Stimulated activated CD8-positive, alpha-beta memory T cell treated with anti-CD3 and anti-CD28 coated beads, Interleukin-4, amount 100 ng/mL, for 4 hours (primary cell): ENCODE results near the gene ATP6V1C2.
"Not testable (repeated sequence)": the region's sequence is repeated elsewhere in the genome, so short reads cannot be mapped to it uniquely, and the experiment has no call there.

Experiments used
- DNase-seq, 2 donors: peaks; one replicate each; pipeline ENCODE4 v3.0.0-alpha.2; 2020; ENCODE audit warnings: low read depth in 2 of 2, low spot score in 1 of 2

The ATP6V1C2 gene

DNA sequence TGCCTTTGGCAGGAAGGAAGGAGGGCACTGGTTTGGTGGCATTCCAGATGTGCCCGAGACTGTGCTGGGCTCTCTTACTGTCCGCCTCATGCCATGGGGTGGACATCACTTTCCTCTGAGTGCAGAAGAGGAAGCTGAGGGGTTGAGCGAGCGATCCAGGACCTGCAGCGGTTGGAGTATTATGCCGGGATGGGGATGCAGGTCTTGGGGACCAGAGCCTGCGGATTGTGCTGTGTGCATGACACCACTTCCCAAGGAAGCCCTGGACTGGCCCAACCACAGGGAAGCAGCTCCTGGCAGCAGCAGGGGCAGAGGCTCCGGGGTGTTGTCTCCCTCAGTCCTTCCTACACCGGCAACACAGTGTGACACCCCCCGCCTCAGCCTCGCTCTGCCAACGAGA, 44.5 kb downstream of the ATP6V1C2 start:
- DNase-seq: no peak

DNA sequence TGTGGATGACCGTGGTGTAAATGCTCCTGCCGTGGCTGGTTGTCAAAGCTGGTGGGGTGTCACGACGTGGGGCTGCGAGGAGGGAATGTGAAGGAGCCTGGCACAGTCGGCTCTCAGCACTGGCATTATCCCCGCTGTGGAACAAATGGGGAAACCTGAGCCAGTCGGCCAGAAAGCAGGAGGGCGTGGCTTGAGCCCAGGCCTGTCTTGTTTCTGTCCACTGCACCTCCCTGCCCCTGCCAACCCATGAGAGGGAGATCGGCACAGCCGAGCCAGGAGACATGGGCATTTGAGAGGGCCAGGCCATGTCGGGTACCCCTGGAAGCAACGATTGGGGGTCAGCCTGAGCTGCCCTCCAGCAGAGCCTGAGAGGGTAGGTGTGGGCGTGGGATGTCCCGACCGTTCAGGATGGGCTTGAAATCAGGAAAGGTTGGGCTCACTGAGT, 46.7 kb downstream of the ATP6V1C2 start:
- DNase-seq: no peak

DNA sequence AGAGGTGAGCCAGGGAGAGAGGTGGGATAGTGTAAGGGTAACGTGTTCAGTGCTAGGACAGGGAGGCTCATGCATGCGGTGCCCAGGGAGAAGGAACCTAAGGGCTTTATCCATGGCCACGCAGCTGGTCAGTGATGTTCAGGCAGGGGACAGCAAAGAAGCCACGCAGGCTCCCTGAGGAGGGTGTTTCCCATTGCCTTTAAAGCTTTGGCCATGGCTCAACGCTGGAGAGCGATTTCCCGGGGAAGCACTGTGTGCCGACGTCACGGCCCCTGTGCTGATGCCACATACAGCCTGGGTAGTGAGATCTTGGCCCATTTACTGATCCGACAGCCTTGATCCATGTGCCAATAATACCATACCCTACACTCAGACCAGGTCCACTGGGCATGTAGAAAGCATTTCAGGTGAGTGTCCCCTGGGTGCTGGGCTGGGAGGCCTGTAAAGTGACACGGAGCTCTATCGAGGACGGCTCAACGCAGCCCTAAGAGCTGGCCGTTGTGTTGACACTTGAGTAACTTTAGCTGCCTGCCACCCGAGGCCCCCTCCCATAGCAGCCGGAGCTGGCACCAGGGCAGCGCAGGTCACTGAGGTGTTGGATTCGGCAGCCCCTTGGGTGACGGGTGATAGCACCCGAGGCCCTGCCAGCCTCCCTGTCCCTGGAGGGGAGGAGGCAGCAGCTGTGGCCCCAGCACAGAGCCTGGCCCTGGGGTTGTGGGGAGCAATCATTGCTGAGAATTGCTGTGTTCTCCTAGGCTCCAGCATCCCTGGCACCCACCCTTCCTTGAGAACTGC, 49.7 kb downstream of the ATP6V1C2 start:
- no peak for DNase-seq

DNA sequence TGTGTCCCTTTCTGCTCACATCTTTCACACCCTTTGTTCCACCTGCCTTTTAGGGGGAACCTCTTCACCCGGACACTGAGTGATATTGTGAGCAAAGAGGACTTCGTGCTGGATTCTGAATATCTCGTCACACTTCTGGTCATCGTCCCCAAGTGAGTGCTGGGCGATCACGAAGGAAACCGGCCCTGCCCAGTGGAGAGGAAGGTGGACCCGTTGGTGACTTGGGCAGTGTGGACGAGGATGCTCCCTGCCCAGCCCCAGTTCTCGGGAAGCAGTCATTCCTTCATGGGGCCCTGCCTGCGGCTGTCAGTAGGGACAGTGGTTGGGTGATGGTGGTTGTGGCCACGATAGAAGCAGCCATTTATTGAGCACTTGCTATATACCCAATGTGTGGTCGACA, 50.4 kb downstream of the ATP6V1C2 start:
- no peak for DNase-seq

DNA sequence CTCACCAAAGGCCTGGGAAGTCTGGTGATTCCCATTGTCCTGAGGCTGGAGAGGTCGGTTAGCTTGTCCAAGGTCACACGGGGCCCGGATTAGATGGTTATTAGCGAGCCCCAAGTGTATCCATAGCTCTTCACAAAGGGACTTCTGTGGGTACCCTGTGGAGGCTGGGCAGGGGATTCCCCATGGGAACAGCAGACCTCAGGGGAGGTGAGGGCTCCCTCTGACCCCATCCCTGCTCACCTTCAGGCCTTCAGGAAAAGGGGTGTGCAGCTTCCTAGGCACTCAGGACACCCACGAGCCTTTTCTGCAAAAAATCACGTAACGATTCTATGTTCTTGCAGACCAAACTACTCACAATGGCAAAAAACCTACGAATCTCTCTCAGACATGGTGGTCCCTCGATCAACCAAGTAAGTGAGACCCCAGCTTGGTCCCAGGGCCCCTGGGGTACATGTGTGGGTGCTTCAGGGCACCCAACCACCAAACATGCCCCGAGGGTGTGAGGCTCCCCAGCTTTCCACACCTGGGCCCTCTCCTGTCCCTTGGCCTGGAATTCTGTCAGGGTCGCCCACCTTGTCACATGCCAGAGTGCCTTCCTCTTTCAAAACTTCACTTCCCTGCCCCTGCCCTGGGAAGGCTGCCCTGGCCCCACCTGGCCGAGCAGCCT, 50.9 kb downstream of the ATP6V1C2 start:
- no peak for DNase-seq

DNA sequence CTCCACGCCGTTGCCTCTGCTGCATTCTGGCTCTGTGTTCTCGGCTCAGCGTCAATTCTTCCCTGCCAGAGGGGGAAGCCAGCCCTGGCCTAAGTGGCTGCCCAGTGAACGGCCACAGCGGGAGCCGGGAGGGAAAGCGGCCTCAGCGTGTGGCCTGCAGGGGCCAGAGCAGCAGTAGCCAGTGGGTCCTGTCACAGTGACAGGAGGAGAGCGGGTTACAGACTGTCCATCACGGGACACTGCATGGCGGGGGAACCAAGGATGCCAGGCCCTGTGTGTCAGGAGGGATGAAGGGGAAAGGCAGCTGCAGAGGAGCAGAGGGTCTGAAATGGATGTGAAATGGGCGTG, 51.4 kb downstream of the ATP6V1C2 start:
- no peak for DNase-seq

DNA sequence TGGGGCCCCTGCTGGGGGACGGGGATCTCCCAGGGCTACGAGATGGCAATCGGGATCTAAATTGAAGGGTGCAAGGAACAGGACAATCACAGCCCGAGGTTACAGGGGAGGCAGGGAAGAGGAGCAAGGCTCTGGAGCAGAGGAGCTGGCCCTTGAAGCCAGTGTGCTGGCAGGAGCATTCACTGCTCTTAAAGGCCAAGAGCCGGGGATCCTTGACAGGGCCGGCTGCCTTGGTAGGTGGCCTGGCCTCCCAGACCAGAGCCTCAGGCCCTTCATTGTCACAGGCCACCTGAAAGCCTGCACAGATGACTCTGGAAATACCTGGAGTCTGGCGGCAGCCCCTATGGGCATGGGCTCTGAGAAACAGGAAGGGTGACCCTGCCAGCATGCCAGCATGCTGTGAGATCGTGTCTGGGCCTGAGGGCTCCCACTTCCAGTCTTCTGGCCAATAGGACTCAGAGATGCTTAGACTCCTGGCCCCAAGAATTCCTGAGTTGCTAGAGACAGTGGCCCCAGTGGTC, 52.5 kb downstream of the ATP6V1C2 start:
- no peak for DNase-seq

DNA sequence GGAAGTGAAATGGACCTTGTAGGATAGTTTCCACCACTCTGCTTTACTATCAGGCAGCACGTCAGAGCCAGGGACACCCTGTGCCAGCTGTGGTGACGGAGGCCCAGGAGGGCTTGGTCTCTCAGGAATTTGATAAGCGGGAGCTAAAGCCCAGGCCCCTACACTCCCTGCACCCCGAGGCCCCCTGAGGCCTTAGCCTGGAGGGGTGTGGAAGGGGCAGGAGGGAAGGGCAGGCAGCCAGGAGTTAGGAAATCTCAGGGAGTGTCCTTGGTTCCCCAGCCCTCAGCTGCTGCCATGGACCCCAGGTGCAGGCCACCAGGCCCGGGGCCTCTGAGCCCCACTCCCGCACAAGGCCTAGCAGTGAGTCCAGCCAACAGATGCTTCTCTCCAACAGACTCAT, 53.0 kb downstream of the ATP6V1C2 start:
- DNase-seq: no peak

DNA sequence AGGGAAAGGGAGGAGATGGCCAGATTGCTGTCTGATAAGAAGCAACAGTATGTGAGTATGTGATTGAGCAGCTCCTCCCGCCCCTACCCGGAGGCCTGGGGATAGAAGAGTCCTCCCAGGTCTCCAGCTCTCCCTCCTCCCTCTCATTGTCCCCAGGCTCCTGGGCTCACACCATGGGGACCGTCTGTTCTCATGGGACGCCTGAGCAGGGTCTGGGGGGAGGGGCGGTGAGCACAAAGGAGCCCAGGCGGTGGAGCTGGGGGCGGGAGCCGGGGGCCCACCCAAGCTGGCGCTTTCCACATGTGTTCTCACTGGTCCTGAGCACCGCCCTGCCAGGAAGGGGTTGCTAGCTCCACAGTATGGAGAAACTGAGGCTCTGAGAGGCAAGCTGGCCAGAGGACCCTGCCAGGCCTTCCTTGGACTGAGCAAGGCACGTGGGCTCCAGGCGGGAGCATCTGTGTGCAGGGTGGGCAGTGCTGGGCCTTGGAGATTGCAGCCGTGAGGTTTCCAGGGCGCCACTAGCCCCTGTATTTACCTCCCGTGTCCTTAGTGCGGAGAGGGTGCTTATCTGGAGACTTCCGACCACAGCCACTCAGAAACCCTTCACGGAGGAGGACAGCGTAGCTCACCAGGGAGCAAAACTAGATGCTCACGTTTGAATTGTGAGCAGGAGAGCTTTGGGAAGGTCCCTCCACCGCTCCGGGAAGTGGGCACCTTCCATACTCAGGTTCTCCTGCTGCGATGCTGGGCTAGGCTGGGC, 53.8 kb downstream of the ATP6V1C2 start:
- DNase-seq: no peak

DNA sequence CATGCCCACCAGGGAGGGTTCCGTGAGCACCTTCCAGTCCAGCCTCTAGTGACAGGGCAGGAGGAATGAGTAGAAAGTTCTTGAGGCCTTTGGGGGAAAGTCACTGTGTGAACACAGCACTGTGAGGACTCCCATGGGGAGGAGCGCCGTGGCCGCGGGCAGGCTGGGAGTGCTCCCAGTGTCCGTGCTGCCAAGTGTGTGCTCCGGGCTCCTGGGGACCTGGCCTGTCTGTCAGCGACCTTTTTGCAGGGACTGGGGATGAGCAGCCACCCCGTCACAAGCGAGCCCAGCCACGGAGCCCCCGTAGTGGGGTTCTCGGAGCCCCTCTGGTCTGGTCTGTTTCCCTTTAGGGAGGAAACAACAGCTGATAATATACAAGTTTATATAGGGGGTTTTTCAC, 54.4 kb downstream of the ATP6V1C2 start:
- DNase-seq: no peak

DNA sequence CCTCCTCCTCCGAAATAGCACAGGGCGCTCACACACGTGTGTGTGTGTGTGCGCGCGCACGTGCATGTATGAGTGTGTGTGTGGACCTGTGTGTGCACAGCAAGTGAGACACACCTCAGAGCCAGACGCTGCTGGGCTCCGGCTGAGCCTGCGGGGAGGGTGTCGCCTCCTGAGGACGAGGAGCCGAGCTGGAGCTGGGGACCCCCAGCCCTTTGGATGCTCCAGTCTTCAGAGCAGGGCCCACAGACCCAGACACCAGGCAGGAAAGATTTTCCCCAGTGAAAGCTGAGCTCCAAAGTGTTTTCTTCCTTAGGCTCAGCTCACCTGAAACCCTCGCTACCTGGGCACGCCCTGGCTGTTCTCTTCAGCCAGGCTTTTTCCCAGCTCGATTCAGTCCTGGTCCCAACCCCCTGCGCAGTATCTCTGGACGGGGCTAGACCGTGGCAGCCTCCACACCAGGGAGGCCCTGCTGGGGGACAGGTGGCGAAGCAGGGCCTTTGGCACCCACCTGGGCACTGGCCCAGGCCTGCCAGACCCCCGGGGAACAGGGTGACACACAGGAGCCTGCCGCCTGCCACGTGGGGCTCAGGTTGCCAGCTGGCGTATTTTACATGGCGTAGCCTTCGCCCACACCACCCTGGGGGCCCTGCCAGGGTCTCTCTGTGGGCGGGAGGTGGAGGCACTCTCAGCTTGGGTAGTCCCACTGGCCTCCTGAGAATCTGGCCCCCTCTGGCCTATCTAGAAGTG, 55.0 kb downstream of the ATP6V1C2 start:
- DNase-seq: no peak

DNA sequence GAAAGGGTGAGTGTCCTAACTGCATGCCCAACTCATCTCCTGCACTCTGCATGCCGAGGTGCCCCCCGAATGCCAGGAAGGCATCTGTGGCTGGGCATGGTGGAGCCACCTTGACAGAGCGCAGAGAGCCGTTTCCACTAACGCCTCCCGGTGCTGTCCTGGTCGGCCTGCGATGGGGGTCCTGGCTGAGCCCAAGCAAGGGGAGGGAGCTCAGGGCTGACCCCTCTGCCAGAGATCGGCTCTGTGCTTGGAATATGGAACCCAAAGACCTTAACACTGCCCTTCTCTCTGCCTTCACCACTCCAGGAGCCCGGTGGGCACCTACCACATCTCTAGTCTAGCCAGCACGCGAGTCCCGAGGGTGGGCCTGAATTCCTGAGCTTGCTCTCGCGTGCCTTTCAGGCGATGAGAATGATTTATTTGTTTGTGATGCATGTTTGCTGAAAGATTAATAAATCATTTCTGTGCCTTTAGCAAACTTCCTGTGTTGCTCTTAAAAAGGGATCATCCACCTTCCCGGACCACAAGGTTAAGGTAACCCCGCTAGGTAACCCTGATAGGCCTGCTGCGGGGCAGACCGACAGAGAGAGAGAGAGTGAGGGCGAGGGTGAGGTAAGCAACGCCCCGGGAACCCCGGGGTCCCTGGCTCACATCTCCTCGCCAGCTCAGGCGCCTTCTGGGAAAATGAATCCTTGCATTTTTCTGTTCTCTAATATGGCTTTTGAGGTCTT, 55.8 kb downstream of the ATP6V1C2 start:
- DNase-seq: no peak

DNA sequence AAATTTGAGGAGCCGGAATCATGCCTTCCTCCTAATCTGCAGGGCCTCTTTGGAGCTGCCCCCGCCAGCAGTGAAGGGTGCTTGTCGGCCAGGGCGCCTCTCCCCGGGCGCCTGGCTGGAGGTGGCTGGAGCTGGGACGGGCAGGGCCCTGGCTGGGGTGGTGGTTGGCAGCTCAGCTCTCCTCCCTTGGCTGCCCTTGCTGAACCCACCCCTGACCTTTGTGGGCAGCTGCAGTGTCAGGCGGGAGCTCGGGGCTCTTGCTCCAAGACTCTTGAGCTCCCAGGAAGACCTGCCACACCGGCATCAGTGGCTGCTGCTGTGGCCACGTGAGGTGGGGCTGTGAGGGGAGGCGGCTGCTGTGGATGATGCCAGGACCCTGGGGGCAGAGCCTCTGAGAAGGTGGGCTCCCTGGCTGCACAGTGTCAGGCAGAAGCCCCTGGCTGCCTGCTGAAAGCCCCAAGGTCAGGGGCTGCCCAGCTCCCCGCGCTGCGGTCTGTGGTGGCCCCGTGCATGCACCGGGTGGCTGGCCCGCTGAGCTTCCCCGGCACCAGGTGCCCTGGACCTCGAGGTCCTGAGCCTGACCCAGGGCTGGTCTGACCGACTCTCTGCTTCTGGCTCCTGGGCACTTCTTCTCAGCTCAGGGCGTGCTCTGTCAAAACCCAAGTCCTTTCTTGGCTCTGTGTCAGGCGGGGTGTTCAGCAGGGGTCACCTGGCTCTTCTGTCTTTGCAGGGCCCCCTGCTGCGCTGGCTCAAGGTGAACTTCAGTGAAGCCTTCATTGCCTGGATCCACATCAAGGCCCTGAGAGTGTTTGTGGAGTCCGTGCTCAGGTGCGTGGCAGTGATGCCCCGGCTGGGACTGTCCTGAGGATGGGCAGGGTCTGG, 56.7 kb downstream of the ATP6V1C2 start:
- no peak for DNase-seq

DNA sequence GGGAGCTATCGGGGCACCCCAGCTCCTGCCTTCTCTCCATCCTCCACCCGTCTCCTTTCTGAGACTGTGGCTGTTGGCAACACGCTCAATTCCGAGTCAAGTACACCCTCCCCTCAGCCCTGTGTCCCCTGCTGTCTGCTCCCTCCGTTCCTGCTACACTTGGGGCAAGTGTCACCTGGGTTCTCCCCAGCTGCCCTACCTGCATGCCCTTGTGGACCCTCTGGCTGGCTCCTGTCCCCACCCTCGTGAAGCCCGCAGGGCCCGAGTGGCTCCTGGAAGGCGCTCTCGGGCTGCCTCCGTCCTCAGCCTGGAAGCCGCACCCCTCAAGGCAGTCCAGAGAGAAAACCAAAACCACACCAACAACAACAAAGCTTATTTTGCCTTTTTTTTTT, 57.3 kb downstream of the ATP6V1C2 start:
- DNase-seq: no peak

DNA sequence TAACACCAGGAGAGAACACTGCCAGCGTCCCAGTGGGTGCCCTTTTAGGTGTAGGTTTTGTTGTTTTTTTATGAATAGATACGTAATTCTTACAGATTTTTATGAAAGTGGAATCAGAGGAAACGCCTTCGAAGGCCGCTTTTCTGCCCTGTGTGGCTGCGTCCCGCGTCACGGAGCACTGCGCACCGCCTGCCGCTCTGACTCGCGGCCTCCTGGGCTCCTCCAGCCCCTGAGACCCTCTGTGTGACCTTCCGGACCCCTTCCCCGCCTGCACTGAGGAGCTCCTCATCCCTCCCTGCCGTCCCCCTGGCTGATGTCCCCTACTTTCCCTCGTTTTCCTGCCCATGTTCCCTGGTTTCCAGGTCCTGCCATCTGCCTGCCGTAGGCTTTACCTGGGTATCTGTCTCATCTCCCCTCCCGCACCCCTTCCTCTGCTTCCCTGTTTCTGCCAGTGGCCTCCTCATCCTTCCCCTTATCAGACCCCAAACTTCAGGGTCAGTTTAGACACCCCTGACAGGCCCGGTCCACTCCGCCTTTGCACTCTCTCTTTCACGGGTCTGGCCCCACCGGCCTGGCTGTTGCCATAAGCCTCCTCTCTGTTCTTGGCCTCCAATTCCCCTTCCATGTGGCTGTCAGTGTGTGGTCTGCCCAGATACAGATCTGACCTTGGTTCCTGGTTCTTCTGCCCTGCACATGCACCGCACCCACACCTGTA, 58.5 kb downstream of the ATP6V1C2 start:
- DNase-seq: no peak

DNA sequence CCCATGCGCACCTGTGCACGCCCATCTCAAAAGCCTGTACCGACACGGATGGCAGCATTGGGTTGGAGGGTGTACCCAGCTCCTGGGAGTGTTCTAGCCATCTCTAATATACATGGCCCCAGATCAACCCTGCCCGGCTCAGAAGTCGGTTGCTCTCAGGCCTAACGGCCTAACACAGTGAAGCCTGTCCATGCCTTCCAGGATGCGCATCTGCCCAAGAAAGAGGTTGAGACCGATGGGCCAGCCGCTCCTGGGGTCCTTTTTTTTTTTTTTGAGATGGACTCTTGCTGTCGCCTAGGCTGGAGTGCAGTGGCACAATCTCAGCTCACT, 59.0 kb downstream of the ATP6V1C2 start:
- no peak for DNase-seq

DNA sequence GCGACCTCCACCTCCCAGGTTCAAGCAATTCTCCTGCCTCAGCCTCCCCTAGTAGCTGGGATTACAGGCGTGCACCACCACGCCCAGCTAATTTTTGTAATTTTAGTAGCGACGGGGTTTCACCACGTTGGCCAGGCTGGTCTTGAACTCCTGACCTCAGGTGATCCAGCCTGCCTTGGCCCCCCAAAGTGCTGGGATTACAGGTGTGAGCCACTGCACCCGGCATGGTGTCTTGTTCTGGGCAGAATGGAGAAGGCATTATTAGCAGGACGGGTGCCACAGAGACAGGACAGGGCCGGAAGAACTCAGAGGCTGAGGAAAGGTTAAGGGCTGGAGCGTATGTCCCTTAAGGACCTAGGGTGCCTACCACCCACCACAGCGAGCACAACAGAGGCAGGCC, 59.4 kb downstream of the ATP6V1C2 start:
- DNase-seq: not testable (repeated sequence)

DNA sequence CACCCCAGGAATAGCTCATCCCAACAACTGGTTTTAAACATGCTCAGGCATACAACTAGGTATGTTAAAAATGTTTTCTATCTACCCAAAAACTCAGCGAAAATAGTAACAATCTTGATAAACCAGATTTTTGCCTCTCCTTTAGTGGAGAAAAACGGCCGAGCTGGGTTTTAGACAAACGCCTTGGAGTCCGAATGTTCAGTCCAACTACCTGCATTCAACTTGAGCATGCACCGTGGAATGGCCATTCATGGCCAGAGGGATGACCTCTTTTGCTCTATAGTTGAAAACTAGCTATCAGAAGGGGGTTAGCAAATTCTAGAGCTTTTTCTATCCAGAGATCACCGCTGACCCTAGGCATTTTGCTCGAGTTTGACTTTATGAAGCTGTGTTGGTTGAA, 60.3 kb downstream of the ATP6V1C2 start:
- DNase-seq: no peak

DNA sequence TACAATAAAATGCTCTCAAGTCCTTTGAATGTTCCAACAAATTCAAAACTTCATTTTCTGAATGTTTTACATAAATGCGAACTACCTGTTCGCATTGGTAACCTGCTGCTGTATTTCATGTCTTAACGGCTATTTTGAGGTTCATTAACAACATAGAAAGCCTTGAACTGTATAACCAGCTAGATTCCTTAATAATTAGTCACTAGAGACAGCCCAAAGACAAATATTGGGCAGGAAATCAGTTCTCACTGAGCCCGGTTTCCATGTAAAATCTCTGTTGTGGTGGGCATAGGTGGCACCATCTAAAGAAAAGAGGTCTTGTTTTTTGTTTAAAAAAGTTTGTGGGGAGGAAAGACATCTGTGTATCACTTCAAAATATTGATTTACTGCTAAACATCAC, 62.0 kb downstream of the ATP6V1C2 start:
- no peak for DNase-seq
